K562 (cell line): ENCODE measurements around the gene RBM25. TPM values are rescaled to one million over a fixed set of nuclear protein-coding genes. Genes with fewer than 3 reads are reported as not detected.

Experiments used
- ATAC-seq: fragments of 200-7000 bp; cut with Tn5 transposase; 3 replicates; pipeline ENCODE4 v1.9.1; 2020; ENCODE audit warnings: moderate library complexity
- BruUV-seq: library from RNA; stranded (reverse); fragments of 400-500 nt; replicated peaks from 2 replicates; lab custom pipeline; 2021; lab: Mats Ljungman, UMichigan
- CTCF ChIA-PET: fragments of 300-600 bp; formaldehyde crosslinking; extraction: SDS; loops from one replicate; lab custom pipeline; 2021; ENCODE audit warnings: low intra/inter-chr PET ratio; lab: Yijun Ruan, JAX
- POLR2A ChIA-PET: fragments of 300-600, 350-650 bp; sonication (Branson Sonifier 250); formaldehyde crosslinking; extraction: SDS; loops from one replicate; lab custom pipeline; 2021; ENCODE audit warnings: antibody characterized with exemption, inconsistent platforms; lab: Yijun Ruan, JAX
- DNase-seq, 4 experiments: peaks; one replicate each; pipeline versions ENCODE4 v3.0.0 to v3.0.0-alpha.2; 2011 to 2018; ENCODE audit warnings: low spot score in 3 of 4, mixed read lengths in 3 of 4; ENCODE audit errors: extremely low read depth in 1 of 4
- FAIRE-seq: peaks from 2 replicates; lab custom pipeline; 2011; peaks lifted over from hg19 to GRCh38; lab: Jason Lieb, UNC
- H2AFZ ChIP-seq: 2 replicates; pipeline ENCODE4 v1.6.0; 2011; ENCODE audit warnings: low read depth, low read length, control low read depth, inconsistent platforms
- H3K27ac ChIP-seq: fragments of 200-600 bp; 3 replicates; pipeline ENCODE4 v1.8.0; 2011; ENCODE audit warnings: low read depth, mild to moderate bottlenecking, control low read depth, inconsistent platforms, low read length, moderate library complexity, mixed read lengths; ENCODE audit errors: extremely low read depth
- H3K27me3 ChIP-seq, 2 experiments: fragments of 300-600 bp in 1 of 2; 2 replicates in 1 of 2; 3 replicates in 1 of 2; pipeline versions ENCODE4 v1.6.0 to v1.8.0; 2011; ENCODE audit warnings: inconsistent platforms in 2 of 2, low read length in 2 of 2, mild to moderate bottlenecking in 1 of 2, mixed read lengths in 1 of 2, moderate library complexity in 1 of 2; ENCODE audit not compliant: control insufficient read depth in 2 of 2, insufficient read depth in 2 of 2
- H3K36me3 ChIP-seq: fragments of 300-600 bp; 3 replicates; pipeline ENCODE4 v1.8.0; 2011; ENCODE audit warnings: mild to moderate bottlenecking, low read length, inconsistent platforms; ENCODE audit not compliant: control insufficient read depth, insufficient read depth
- H3K4me1 ChIP-seq, 2 experiments: fragments of 200-600 bp in 1 of 2; replicated peaks in 1 of 2; 2 replicates in 1 of 2; 3 replicates in 1 of 2; pipeline versions ENCODE4 v1.5.1 to v1.8.0; 2011; ENCODE audit warnings: inconsistent platforms in 2 of 2, low read length in 2 of 2, mild to moderate bottlenecking in 1 of 2, mixed read lengths in 1 of 2, moderate library complexity in 1 of 2; ENCODE audit not compliant: control insufficient read depth in 2 of 2, insufficient read depth in 2 of 2
- H3K4me2 ChIP-seq: 2 replicates; pipeline ENCODE4 v1.6.1; 2011; ENCODE audit warnings: low read length, control low read depth, inconsistent platforms, mixed read lengths; ENCODE audit not compliant: insufficient read depth
- H3K4me3 ChIP-seq: fragments of 200-600 bp; sonication (generic), shearing (Covaris generic); 2 replicates; pipeline ENCODE4 v1.5.1; 2016; ENCODE audit warnings: control low read depth, inconsistent platforms
- H3K79me2 ChIP-seq: fragments of 200-600 bp; 3 replicates; pipeline ENCODE4 v1.8.0; 2011; ENCODE audit warnings: low read length, inconsistent platforms; ENCODE audit not compliant: control insufficient read depth, insufficient read depth
- H3K9ac ChIP-seq, 2 experiments: 2 replicates each; pipeline versions ENCODE4 v1.6.0 to v1.6.1; 2011; ENCODE audit warnings: low read depth in 2 of 2, low read length in 2 of 2, control low read depth in 1 of 2, inconsistent platforms in 1 of 2, mild to moderate bottlenecking in 1 of 2, mixed read lengths in 1 of 2; ENCODE audit not compliant: insufficient read depth in 1 of 2
- H3K9me1 ChIP-seq: one replicate; pipeline ENCODE4 v1.6.0; 2011; ENCODE audit warnings: inconsistent platforms, mild to moderate bottlenecking, low read length, moderate library complexity; ENCODE audit not compliant: control insufficient read depth, insufficient read depth
- H3K9me3 ChIP-seq: replicated peaks from 2 replicates; pipeline ENCODE4 v1.5.1; 2011; ENCODE audit warnings: low read depth, low read length, inconsistent platforms; ENCODE audit not compliant: control insufficient read depth, insufficient read depth
- H4K20me1 ChIP-seq: replicated peaks from 2 replicates; pipeline ENCODE4 v1.6.1; 2011; ENCODE audit warnings: low read length, inconsistent platforms, mixed read lengths; ENCODE audit not compliant: control insufficient read depth, insufficient read depth
- BACH1 ChIP-seq: fragments of 200-800 bp; sonication (Bioruptor generic); IDR thresholded peaks from 2 replicates; pipeline ENCODE4 v1.6.1; 2016; ENCODE audit warnings: missing genetic modification characterization, missing compliant biosample characterization
- MCM3 ChIP-seq: fragments of 450-650 bp; IDR thresholded peaks from 2 replicates; pipeline ENCODE4 v1.6.1; 2016
- MNT ChIP-seq, 2 experiments: fragments of 450-650 bp; conservative IDR thresholded peaks; 2 replicates each; pipeline ENCODE4 v1.6.1; 2017; ENCODE audit warnings: mild to moderate bottlenecking in 2 of 2, moderate library complexity in 2 of 2
- SRF ChIP-seq, 2 experiments: fragments of 250-450, 450-650 bp in 1 of 2; sonication (Bioruptor Pico) in 1 of 2; sonication (generic) in 1 of 2; formaldehyde crosslinking; IDR thresholded peaks; 2 replicates each; pipeline versions ENCODE4 v1.5.0 to v1.5.1; 2020 to 2022; ENCODE audit warnings: mild to moderate bottlenecking in 1 of 2, missing genetic modification reagents in 1 of 2
- ZNF583 ChIP-seq: fragments of 250-450 bp; sonication (Bioruptor Pico); IDR thresholded peaks from 2 replicates; pipeline ENCODE4 v1.4.0; 2020
- WGBS: fragments of 100-300 bp; shearing (Covaris generic); methylation state at CpG from one replicate; pipeline ENCODE4 v1.1.6; 2016; ENCODE audit warnings: low coverage, mixed read lengths; ENCODE audit not compliant: insufficient coverage; ENCODE audit errors: missing lambda C conversion rate; 5-methylcytosine and 5-hydroxymethylcytosine counted together
- in situ Hi-C: fragments of 300-500 bp; cut with MboI; formaldehyde crosslinking; loops from 4 replicates; pipeline ENCODE4 v1.15.0; 2018; ENCODE audit warnings: inconsistent platforms, mixed read lengths
- intact Hi-C: fragments of 100-400 bp; cut with micrococcal nuclease; formaldehyde crosslinking; loops from 2 replicates; pipeline ENCODE4 v1.14.2; 2022
- polyA plus RNA-seq, 8 experiments: library from polyadenylated mRNA; depleted of rRNA in 4 of 8; stranded (reverse) in 5 of 8; unstranded in 3 of 8; fragments of >200 nt; fragmentation: Nextera tagmentation in 2 of 8; fragmentation: Illumina TruSeq in 1 of 8; extraction: Ambion mirVana in 2 of 8; extraction: Trizol in 1 of 8; gene quantifications; 2 replicates each; pipeline versions ENCODE4 v1.2.1 to v1.2.3, GENCODE V29; 2011 to 2014; ENCODE audit warnings: inconsistent platforms in 1 of 8, missing spikeins in 1 of 8
- total RNA-seq, 7 experiments: library from RNA; depleted of rRNA in 6 of 7; stranded (reverse); fragments of >200 nt in 6 of 7; fragmentation: Illumina TruSeq in 2 of 7; extraction: Trizol in 2 of 7; gene quantifications; 2 replicates each; pipeline versions ENCODE4 v1.2.1 to v1.2.3, GENCODE V29; 2011 to 2021; ENCODE audit warnings: low replicate concordance in 1 of 7

The RBM25 gene
- total and polyA plus RNA-seq, 9 of the 15 experiments (the other 6 are each of a cell fraction or from before 2014, with no cell fraction given): 28.6 to 80.1 (median 48.1) TPM

DNA sequence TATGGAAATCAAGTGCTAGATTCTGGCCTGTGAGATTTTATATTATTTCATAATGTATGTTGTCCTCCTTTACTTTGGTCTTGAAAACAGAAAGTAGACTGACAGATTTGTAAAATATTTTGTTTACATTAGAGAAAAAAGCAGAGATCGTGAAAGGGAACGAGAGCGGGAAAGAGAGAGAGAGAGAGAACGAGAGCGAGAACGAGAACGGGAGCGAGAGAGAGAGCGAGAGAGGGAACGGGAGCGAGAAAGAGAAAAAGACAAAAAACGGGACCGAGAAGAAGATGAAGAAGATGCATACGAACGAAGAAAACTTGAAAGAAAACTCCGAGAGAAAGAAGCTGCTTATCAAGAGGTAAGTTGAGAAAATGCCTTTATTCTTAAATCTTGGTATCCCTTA lies 47.4 kb downstream of the RBM25 start (continued):
- TF ChIP-seq MNT (conservative IDR thresholded peaks at IDR 0.05): no peak
- no peak for TF ChIP-seq MCM3
- no peak for TF ChIP-seq BACH1 (tag)

DNA sequence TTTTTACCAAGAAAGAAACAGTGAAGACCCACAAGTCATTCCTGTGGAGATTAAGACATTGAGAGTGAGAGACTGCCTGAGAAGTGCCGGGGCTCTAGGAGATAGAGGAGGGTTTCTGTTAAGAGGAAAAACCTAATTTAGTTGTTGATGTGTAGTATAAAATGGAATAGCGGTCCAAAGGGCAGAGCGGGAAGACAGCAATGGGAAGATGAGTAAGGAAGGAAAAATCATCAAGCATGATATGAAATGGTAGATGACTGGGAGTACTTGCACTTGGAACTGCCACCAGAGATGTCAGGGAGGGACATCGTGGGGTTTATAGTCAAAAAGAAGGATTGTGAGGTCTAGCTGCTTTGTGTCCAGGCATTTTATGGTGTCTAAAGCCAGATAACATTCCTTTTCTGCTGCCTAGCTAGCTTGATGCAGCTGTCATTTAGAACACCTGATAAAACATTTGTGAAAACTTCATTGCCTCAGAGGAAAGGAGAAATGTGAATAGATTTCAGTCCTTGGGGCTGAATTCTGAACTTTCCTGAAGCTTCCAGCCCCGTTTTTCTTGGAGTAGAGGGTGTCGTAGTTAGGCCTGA lies 57.8 kb downstream of the RBM25 start:
- Histone ChIP-seq H4K20me1 (no peaks in the 10 kb centered on the region), H3K4me3 (no peak overlapping the region), H3K9ac (no peak overlapping the region), H3K4me2 (no peak overlapping the region), H2AFZ (no peak overlapping the region), H3K79me2 (peaks cover 9% of the 10 kb centered on the region; the same call in 1 of the 3 replicates), H3K9me1 (no peaks in the 10 kb centered on the region), H3K9me3 (no peaks in the 10 kb centered on the region), H3K4me1 (no peaks in the 10 kb centered on the region), H3K27ac (no peak overlapping the region), H3K27me3 (no peaks in the 10 kb centered on the region), H3K36me3 (peaks cover 92% of the 10 kb centered on the region)
- intact Hi-C loops (no loop called here), in situ Hi-C loops (no loop called here)
- ChIA-PET POLR2A (interaction anchor here (1.1 to 1.5 kb wide), 2 partner anchors 9 to 21 kb away, joined by 3 read pairs; no protein-coding TSS in a partner anchor), CTCF (no interaction called here)
- FAIRE-seq (no peak), ATAC-seq (no peak), DNase-seq (no peak)
- no TSS peak for BruUV-seq
- TF ChIP-seq ZNF583 (CRISPR knock-in tag): no peak
- TF ChIP-seq SRF (CRISPR knock-in tag; IDR thresholded peaks at IDR 0.05): no peak
- 91% methylated on average over 6 of the region's 6 CpGs for WGBS
